Loucy (cell line): ENCODE measurements around the gene MMP14.

Source experiments
- CTCF ChIP-seq: fragments of 200-600 bp; sonication (generic); conservative IDR thresholded peaks from 2 replicates; pipeline ENCODE4 v1.5.1; 2014; ENCODE audit warnings: mild to moderate bottlenecking, antibody characterized with exemption, low read length
- EZH2phosphoT487 ChIP-seq: fragments of 200-600 bp; IDR thresholded peaks from 2 replicates; pipeline ENCODE4 v1.6.1; 2018; ENCODE audit warnings: antibody characterized with exemption, mild to moderate bottlenecking, moderate library complexity, borderline replicate concordance

- TF ChIP-seq EZH2phosphoT487 = no peak
- TF ChIP-seq CTCF = no peak
These were observed 2.9 kb downstream of the MMP14 start for GRCh38 chr14:22839159-22839779.
